SK-N-SH (cell line): ENCODE measurements around the gene TMEM187. TPM values are rescaled to one million over a fixed set of nuclear protein-coding genes. Genes with fewer than 3 reads are reported as not detected.
A peak's percentile ranks its signal among the peaks of the same experiment; 100 is the strongest.

Experiments
- CTCF ChIA-PET: fragments of 300-600, 350-600 bp; formaldehyde crosslinking; extraction: SDS; loops from one replicate; lab custom pipeline; 2021; lab: Yijun Ruan, JAX
- POLR2A ChIA-PET: fragments of 350-600 bp; sonication (Branson Sonifier 250); formaldehyde crosslinking; extraction: SDS; loops from one replicate; lab custom pipeline; 2020; ENCODE audit warnings: antibody characterized with exemption, inconsistent platforms; lab: Yijun Ruan, JAX
- DNase-seq: peaks from one replicate; pipeline ENCODE4 v3.0.0; 2012
- H2AFZ ChIP-seq: fragments of 200-600 bp; sonication (generic); 2 replicates; pipeline ENCODE4 v1.8.1; 2016; ENCODE audit warnings: antibody characterized with exemption, mild to moderate bottlenecking, low read depth
- H3F3A ChIP-seq: fragments of 200-600 bp; sonication (generic); replicated peaks from 2 replicates; pipeline ENCODE3; 2016; ENCODE audit warnings: antibody characterized with exemption, mild to moderate bottlenecking; ENCODE audit not compliant: insufficient read depth
- H3K27ac ChIP-seq, 2 experiments: fragments of 200-500 bp in 1 of 2; fragments of 200-600 bp in 1 of 2; sonication (Bioruptor generic) in 1 of 2; sonication (generic), shearing (Covaris generic) in 1 of 2; 2 replicates each; pipeline versions ENCODE4 v1.5.1 to v1.6.1; 2014 to 2016; ENCODE audit warnings: low read depth in 2 of 2, inconsistent platforms in 1 of 2, low read length in 1 of 2, mild to moderate bottlenecking in 1 of 2, mixed read lengths in 1 of 2
- H3K27me3 ChIP-seq: fragments of 200-600 bp; sonication (generic), shearing (Covaris generic); 2 replicates; pipeline ENCODE4 v1.6.1; 2016; ENCODE audit warnings: mixed run types; ENCODE audit not compliant: insufficient read depth
- H3K36me3 ChIP-seq, 2 experiments: fragments of 200-500 bp in 1 of 2; fragments of 200-600 bp in 1 of 2; sonication (Bioruptor generic) in 1 of 2; sonication (generic) in 1 of 2; replicated peaks in 1 of 2; 2 replicates each; pipeline versions ENCODE3 to v1.5.1; 2014 to 2016; ENCODE audit warnings: low read length in 1 of 2, mild to moderate bottlenecking in 1 of 2; ENCODE audit not compliant: insufficient read depth in 2 of 2, control insufficient read depth in 1 of 2
- H3K4me1 ChIP-seq, 2 experiments: fragments of 200-500 bp in 1 of 2; fragments of 200-600 bp in 1 of 2; sonication (Bioruptor generic) in 1 of 2; sonication (generic), shearing (Covaris generic) in 1 of 2; 2 replicates each; pipeline versions ENCODE4 v1.5.1 to v1.6.1; 2014 to 2016; ENCODE audit warnings: low read depth in 1 of 2, low read length in 1 of 2, mixed run types in 1 of 2; ENCODE audit not compliant: insufficient read depth in 2 of 2, control insufficient read depth in 1 of 2
- H3K4me2 ChIP-seq: fragments of 200-600 bp; sonication (generic), shearing (Covaris generic); 2 replicates; pipeline ENCODE4 v1.6.1; 2017; ENCODE audit warnings: mixed run types
- H3K4me3 ChIP-seq, 2 experiments: fragments of 200-500 bp in 1 of 2; fragments of 200-600 bp in 1 of 2; sonication (Bioruptor generic) in 1 of 2; sonication (generic), shearing (Covaris generic) in 1 of 2; 2 replicates each; pipeline versions ENCODE4 v1.5.1 to v1.8.1; 2014 to 2016; ENCODE audit warnings: low read depth in 2 of 2, inconsistent platforms in 1 of 2, low read length in 1 of 2, mild to moderate bottlenecking in 1 of 2, mixed read lengths in 1 of 2, moderate library complexity in 1 of 2
- H3K79me2 ChIP-seq: fragments of 200-600 bp; sonication (generic); 2 replicates; pipeline ENCODE4 v1.8.1; 2017; ENCODE audit warnings: mild to moderate bottlenecking; ENCODE audit not compliant: insufficient read depth
- H3K9ac ChIP-seq: fragments of 200-600 bp; sonication (generic); 2 replicates; pipeline ENCODE4 v1.6.1; 2017; ENCODE audit warnings: mixed run types
- H3K9me2 ChIP-seq: fragments of 200-600 bp; sonication (generic); 2 replicates; pipeline ENCODE4 v1.6.1; 2017; ENCODE audit warnings: mixed run types
- H3K9me3 ChIP-seq: fragments of 200-600 bp; sonication (generic); 2 replicates; pipeline ENCODE4 v1.6.1; 2017; ENCODE audit warnings: mixed run types, mild to moderate bottlenecking, moderate library complexity
- H4K20me1 ChIP-seq: fragments of 200-600 bp; sonication (generic); 2 replicates; pipeline ENCODE4 v1.6.1; 2017; ENCODE audit warnings: mild to moderate bottlenecking, mixed run types; ENCODE audit not compliant: insufficient read depth
- CTCF ChIP-seq: fragments of 200-600 bp; sonication (generic); IDR thresholded peaks from 2 replicates; pipeline ENCODE4 v1.6.1; 2017; ENCODE audit warnings: antibody characterized with exemption, mild to moderate bottlenecking, moderate library complexity
- EP300 ChIP-seq, 2 experiments: IDR thresholded peaks; 2 replicates each; pipeline versions ENCODE4 v1.4.0 to v1.6.1; 2012; ENCODE audit warnings: borderline replicate concordance in 1 of 2, low read depth in 1 of 2, low read length in 1 of 2
- JUND ChIP-seq: IDR thresholded peaks from 2 replicates; pipeline ENCODE4 v1.4.0; 2012
- MXI1 ChIP-seq: IDR thresholded peaks from 2 replicates; pipeline ENCODE4 v1.6.1; 2012; ENCODE audit warnings: mild to moderate bottlenecking, low read depth, low read length, improper control_type of control experiment
- NFIC ChIP-seq: IDR thresholded peaks from 2 replicates; pipeline ENCODE4 v1.4.0; 2012; ENCODE audit warnings: borderline replicate concordance
- PBX3 ChIP-seq: IDR thresholded peaks from 2 replicates; pipeline ENCODE4; 2012
- RCOR1 ChIP-seq: fragments of 150-350 bp; IDR thresholded peaks from 2 replicates; pipeline ENCODE4 v1.6.1; 2017; ENCODE audit warnings: antibody characterized with exemption, low read length
- RXRA ChIP-seq: IDR thresholded peaks from 2 replicates; pipeline ENCODE4 v1.4.0; 2012; ENCODE audit warnings: low read depth, mild to moderate bottlenecking, borderline replicate concordance
- ZBTB33 ChIP-seq: IDR thresholded peaks from 2 replicates; pipeline ENCODE4 v1.4.0; 2012; ENCODE audit warnings: low read depth, borderline replicate concordance
- WGBS: methylation state at CpG from one replicate; pipeline ENCODE4 v1.1.6; 2017; ENCODE audit warnings: low lambda C conversion rate; 5-methylcytosine and 5-hydroxymethylcytosine counted together
- polyA plus RNA-seq, 3 experiments: library from polyadenylated mRNA; depleted of rRNA; stranded (reverse); fragments of >200 nt; gene quantifications; 2 replicates each; pipeline ENCODE4 v1.2.3, GENCODE V29; 2012
- TF ChIP-seq, protein P1 (sequence below): fragments of 150-350 bp; IDR thresholded peaks from 2 replicates; pipeline ENCODE4 v1.6.1; 2017; ENCODE audit warnings: antibody characterized with exemption, low read length, low read depth, borderline replicate concordance
- TF ChIP-seq, protein P2 (sequence below): IDR thresholded peaks from 2 replicates; pipeline ENCODE4 v1.4.0; 2012; ENCODE audit warnings: low read depth

Gene TMEM187
- polyA plus RNA-seq, 1 of the 3 experiments (the other 2 are of a cell fraction) = 10.9 TPM

DNA sequence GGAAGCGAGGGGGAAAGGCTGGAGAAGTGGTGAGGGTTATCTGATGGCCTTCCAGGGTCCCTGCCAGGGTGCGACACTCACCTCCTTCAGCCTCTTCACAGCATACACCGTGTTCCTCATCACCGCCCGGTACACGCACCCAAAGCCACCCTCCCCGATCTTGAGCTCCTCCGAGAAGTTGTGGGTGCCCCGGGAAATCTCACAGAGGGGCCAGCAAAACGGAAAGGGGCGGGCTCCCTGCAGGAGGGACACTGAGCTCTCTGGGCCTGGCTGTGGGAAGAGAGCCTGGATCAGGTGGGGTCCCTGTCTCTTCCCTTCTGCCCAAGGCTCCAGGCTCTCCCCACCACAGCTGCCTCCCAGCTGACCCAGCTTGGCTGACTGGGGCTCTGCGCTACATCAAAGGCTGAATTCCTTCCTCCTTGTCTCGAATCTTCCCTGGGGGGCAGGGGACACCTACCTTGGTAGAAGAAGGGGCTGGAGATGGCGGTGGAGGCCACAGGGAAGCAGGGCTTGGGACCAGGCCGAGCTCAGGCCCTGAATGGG is 46.0 kb downstream of the TMEM187 start:
- H3K4me1 ChIP-seq = peaks cover 0 to 23% of the 10 kb centered on the region in 2 experiments; a peak in 1 of 4 replicates
- no peaks in the 10 kb centered on the region for H3K9me3 ChIP-seq
- no peak for TF ChIP-seq MXI1
- TF ChIP-seq, protein P1, sequence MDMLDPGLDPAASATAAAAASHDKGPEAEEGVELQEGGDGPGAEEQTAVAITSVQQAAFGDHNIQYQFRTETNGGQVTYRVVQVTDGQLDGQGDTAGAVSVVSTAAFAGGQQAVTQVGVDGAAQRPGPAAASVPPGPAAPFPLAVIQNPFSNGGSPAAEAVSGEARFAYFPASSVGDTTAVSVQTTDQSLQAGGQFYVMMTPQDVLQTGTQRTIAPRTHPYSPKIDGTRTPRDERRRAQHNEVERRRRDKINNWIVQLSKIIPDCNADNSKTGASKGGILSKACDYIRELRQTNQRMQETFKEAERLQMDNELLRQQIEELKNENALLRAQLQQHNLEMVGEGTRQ = no peak
- no peak for TF ChIP-seq PBX3
- no peak for TF ChIP-seq RXRA
- TF ChIP-seq CTCF = no peak
- TF ChIP-seq JUND = no peak
- TF ChIP-seq, protein P2, sequence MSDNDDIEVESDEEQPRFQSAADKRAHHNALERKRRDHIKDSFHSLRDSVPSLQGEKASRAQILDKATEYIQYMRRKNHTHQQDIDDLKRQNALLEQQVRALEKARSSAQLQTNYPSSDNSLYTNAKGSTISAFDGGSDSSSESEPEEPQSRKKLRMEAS = no peak
- TF ChIP-seq ZBTB33 = no peak
- no peak for TF ChIP-seq EP300 (IDR thresholded peaks at IDR 0.05; ENCODE audit: borderline replicate concordance in 1 of 2, low read depth in 1 of 2, low read length in 1 of 2)
- TF ChIP-seq RCOR1 = no peak
- TF ChIP-seq NFIC = no peak
- H2AFZ ChIP-seq = no peak overlapping the region
- H3K4me2 ChIP-seq = peak overlapping the region; percentile 84
- H3K27ac ChIP-seq = peak overlapping the region; percentile 70 to 81; a peak in 3 of 4 replicates
- peaks cover 7% of the 10 kb centered on the region for H3F3A ChIP-seq
- H3K27me3 ChIP-seq = peaks cover 10% of the 10 kb centered on the region; the same call in 1 of the 2 replicates
- ChIA-PET POLR2A (interaction anchor here (0.5 to 1.3 kb wide), 3 partner anchors 45 to 360 kb away, joined by 3 read pairs; partner anchors contain the start of genes EMD and HCFC1), CTCF (interaction anchor here (0.6 to 1.3 kb wide), 6 partner anchors 8 to 509 kb away, joined by 3 to 4 read pairs (median 3); no protein-coding TSS in a partner anchor)
- H3K79me2 ChIP-seq = peaks cover 26% of the 10 kb centered on the region
- no peaks in the 10 kb centered on the region for H4K20me1 ChIP-seq
- H3K9ac ChIP-seq = peak overlapping the region; percentile 74
- DNase-seq = peak; percentile 51
- WGBS = 60% methylated on average over 1 of the region's 15 CpGs
- H3K4me3 ChIP-seq = peak overlapping the region; percentile 52 to 57
- no peaks in the 10 kb centered on the region for H3K9me2 ChIP-seq
- H3K36me3 ChIP-seq = peaks cover 0 to 19% of the 10 kb centered on the region in 2 experiments
